ENCODE results near the gene ITGA7.

ITGA7 gene

DNA sequence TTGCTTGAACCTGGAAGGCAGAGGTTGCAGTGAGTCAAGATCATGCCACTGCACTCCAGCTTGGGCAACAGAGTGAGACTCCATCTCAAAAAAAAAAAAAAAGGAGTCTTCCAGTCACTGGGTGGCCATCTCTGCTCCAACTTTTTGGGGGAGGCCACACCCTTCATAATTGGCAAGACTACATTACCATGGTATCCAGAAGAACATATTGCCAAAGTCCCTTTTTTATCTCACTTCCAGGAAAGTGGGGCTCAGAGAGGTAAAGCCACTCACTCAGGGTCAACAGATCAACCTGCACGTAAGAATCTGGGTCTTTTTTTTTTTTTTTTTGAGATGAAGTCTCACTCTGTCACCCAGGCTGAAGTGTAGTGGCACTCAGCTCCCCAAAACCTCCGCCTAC, 26.2 kb upstream of the ITGA7 start:
- DNase-seq (ENCODE audit: low spot score), result no peak

DNA sequence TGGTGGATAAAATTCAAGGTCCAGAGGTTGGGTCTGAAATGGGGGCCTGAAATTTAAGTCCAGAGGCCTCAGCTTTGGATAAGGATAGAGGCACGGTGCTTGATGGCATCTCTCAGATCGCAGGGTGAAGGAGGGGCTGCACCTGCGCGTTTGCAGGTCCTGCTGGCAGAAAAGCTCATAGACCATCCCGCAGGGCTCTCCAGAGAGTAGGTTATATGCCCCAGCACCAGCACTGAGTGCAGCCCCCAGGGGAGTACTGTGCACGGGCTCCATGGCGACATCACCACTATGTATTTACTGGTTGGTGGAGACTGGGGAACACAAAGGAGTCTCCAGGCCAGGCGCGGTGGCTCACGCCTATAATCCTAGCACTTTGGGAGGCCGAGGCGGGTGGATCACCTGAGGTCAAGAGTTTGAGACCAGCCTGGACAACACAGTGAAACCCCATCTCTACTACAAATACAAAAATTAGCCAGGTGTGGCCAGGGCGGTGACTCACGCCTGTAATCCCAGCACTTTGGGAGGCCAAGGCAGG, 25.4 kb upstream of the ITGA7 start:
- no peak for DNase-seq (ENCODE audit: low spot score)

GRCh38 chr12:55732288-55732687, 24.6 kb upstream of the ITGA7 start:
- DNase-seq (ENCODE audit: low spot score), result no peak

DNA sequence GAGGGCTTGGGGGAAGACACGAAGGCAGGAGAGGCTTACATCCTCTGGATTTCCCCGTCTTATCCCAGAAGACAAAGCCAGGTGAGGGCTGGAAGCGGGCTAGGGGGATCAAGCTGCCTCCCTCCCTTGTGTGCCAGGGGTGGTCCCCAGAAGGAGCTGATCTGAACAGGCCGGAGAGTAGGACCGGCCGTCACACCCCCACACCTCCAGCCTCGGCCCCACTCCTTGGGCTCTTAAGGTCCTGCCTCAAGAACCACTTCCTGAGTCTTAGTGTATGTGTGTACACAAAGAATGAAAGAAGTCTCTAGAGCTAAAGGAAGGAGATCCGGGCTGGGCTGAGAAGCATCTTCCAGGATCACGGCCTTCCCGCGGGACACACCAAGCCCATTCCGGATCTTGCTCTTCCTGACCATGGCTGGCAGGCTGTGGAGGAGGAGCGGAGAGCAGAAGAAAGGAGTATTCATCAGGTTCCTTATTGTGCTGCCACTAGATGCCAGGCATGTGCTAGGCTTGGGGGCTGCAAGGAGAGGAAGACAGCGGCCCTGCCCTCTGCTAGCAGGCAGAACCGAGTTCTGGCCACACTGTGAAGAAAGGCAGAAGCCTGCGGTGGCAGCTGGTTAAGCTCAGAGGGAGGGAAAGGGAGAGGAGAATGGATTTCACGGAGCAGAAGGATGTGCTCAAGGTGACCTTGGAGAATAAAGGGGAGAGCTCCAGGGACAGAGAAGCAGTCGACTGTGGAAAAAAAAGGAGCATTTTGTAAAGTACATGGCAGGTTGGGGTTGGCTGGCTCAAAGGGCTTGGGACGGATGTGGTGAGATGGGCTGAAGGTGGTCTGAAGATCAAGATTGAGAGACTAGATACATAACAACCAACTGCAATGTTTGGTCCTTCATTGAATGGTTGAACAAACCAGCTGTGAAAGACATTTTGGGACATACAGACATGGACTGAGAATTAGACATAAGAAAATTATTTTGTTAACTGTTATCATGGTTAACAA, 22.4 kb upstream of the ITGA7 start:
- peak; percentile 49 for DNase-seq (ENCODE audit: low spot score)

- peak; percentile 95 for DNase-seq (ENCODE audit: low spot score)
These were observed 21.5 kb upstream of the ITGA7 start, which contains the start of gene CD63 for GRCh38 chr12:55728939-55729818. CD63 (minus strand) TSS chr12:55729009; CDS start chr12:55728341, 668 bp downstream.

GRCh38 chr12:55728186-55728938, 20.7 kb upstream of the ITGA7 start:
- DNase-seq (ENCODE audit: low spot score), result peak; percentile 54

- DNase-seq (ENCODE audit: low spot score), result no peak
These were observed 20.0 kb upstream of the ITGA7 start for GRCh38 chr12:55727643-55728185.

DNA sequence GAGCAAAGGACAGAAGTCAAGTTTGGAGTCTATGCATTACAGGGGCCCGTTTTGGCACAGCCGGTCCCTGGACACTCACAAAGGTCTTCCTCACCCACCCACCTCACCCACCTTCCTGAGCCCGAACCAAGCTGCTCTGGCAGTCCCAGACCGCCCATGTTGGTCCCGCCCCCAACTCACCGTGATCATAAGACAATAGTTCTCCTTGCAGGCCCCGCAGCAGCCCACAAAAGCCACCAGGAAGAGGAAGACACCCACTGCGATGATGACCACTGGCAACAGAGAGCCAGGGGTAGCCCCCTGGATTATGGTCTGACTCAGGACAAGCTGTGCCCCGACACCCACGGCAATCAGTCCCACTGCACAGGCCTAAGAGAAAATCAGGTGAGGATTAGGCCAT, 19.3 kb upstream of the ITGA7 start:
- no peak for DNase-seq (ENCODE audit: low spot score)

DNA sequence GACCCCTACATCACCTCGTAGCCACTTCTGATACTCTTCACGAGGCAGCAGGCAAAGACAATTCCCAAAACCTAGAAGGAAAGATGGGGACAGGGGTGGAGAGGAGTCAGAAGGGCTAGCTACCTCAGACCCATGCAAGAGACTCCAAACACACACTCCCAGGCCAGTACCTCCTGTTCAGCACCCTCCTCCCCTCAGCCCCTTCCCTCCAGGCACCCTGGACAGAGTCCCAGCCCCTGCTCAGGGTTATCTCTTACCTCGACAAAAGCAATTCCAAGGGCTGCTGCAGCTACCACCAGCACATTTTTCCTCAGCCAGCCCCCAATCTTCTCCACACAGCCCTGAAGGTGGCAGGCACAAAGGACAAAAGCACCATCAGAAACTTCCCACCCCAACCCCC, 17.9 kb upstream of the ITGA7 start:
- no peak for DNase-seq (ENCODE audit: low spot score)

GRCh38 chr12:55724940-55725309, 17.2 kb upstream of the ITGA7 start:
- DNase-seq (ENCODE audit: low spot score), result no peak

GRCh38 chr12:55724226-55724939, 16.7 kb upstream of the ITGA7 start:
- DNase-seq (ENCODE audit: low spot score), result no peak

DNA sequence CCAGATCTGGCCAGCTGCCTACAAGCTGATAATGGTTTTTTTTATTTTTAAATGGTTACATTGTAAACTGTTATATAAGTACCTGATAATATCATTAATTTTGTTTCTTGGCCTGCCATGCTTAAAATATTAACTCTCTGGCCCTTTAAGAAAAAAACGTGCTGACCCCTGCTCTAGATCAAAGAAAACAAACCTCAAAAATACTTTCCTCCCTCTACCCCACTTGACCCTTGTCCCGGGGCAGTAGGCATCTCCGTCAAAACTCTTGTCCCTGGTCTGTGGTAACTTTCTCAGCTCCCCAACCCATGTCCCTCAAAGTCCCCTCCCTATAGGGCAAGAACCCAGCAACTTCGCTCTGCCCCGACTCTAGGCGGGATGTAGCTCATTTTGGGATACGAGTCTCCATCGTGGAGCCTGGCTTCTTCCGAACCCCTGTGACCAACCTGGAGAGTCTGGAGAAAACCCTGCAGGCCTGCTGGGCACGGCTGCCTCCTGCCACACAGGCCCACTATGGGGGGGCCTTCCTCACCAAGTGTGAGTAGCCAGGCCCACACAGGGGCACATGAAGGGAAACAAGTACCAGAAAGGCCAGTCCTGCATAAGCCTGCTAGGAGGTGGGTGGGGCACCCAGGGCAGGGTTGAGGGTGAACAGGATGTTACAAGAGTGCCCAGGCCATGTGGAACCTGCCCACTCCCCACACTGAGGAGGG, 16.0 kb upstream of the ITGA7 start:
- DNase-seq (ENCODE audit: low spot score), result no peak

DNA sequence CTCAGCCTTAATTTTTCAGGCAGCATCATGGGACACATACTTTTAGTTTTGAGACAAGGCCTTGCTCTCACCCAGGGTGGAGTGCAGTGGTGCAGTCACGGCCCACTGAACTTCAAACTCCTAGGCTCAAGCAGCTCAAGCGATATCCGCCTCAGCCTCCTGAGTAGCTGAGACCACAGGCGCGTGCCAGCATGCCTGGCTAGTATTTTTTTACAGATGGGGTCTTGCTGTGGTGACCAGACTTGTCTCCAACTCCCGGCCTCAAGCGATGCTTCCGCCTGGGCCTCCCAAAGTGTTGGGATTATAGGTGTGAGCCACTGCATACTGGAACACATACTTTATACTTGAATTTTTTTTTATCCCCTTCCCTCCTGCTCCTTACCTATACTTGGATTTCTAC, 15.2 kb upstream of the ITGA7 start:
- no peak for DNase-seq (ENCODE audit: low spot score)

DNA sequence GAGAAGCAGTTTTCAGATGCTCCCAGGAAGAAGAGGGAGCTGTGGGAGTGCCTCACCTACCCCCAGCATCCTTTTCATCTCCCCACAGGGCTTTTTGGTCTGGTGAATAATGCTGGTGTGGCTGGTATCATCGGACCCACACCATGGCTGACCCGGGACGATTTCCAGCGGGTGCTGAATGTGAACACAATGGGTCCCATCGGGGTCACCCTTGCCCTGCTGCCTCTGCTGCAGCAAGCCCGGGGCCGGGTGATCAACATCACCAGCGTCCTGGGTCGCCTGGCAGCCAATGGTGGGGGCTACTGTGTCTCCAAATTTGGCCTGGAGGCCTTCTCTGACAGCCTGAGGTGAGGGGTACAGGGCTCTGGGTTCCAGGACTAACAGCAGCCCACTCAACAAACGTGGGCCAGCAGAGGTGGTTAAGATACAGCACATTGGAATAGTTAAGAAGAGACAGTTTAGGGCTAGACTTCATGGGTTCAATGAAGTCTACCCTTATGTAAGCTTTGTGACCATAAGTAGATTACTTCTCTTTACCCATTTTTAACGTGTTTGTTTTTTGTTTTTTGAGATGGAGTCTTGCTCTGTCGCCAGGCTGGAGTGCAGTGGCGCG, 14.0 kb upstream of the ITGA7 start:
- DNase-seq (ENCODE audit: low spot score), result no peak

DNA sequence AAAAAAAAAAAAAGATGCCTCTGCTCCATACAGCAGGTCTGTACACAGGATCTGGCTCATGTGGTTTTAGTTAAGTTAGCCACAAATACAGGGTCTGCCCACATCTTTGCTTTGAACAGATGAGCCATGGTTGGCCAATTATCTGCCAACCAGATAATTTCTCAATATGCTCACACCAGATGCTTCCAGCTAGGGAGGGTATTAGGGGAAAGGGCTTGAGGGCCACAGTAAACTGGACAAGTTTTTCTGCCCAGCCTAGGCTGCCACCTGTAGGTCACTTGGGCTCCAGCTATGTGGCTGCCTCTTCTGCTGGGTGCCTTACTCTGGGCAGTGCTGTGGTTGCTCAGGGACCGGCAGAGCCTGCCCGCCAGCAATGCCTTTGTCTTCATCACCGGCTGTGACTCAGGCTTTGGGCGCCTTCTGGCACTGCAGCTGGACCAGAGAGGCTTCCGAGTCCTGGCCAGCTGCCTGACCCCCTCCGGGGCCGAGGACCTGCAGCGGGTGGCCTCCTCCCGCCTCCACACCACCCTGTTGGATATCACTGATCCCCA, 13.3 kb upstream of the ITGA7 start:
- DNase-seq (ENCODE audit: low spot score), result peak; percentile 91

DNA sequence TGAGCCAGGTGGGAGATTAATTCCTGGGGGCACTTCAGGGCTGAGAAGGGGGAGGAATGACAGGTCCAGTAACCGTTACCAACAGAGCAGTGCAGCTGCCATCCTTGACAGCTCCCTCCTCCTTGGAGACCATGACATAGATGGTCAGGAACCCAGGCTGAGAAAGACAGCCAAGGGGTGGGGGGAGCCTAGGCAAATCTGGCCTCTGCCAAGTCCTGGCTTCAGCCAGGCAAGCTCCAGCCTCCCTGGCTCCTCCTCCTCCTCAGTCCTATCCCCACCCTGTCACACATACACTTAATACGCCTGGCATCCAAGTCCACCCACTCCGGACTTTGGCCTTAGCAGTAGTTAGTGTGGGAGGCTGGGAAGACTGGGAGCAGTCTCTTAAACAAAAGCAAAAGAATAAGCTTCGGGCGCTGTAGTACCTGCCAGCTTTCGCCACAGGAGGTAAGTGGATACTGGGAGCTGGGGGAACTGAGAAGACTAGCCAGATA, 12.4 kb upstream of the ITGA7 start, which contains the start of gene RDH5:
TSS of gene RDH5 (plus strand) at position 323 of the 494 bp plus-strand sequence. CDS start 792 bp downstream, outside the sequence.
- peak; percentile 73 for DNase-seq (ENCODE audit: low spot score)

GRCh38 chr12:55719371-55719770, 11.7 kb upstream of the ITGA7 start:
- no peak for DNase-seq (ENCODE audit: low spot score)

- no peak for DNase-seq (ENCODE audit: low spot score)
These were observed 11.0 kb upstream of the ITGA7 start for GRCh38 chr12:55718624-55719275.

All from AG08395 (cell line).